GM12872 (cell line): ENCODE measurements around the gene BIN2.

Source experiments
- CTCF ChIP-seq: IDR thresholded peaks from 3 replicates; pipeline ENCODE4 v1.5.1; 2011; ENCODE audit warnings: low read depth, mild to moderate bottlenecking, low read length, moderate library complexity; ENCODE audit not compliant: insufficient read depth

Gene BIN2

DNA sequence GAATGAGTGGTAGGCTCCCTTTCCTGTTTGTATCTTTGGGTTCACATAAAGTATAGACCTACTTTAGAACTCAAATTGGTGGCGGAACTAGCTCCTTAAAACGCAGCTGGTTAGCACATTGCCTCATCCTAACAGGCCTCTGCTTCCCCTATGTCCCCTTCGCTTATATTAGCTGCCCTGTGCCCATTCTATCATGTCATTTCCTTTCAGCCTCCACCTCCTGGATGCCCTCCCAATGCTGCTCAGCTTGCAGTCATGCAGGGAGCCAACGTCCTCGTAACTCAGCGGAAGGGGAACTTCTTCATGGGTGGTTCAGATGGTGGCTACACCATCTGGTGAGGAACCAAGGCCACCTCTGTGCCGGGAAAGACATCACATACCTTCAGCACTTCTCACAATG is 81.9 kb downstream of the BIN2 start:
- no peak for TF ChIP-seq CTCF

DNA sequence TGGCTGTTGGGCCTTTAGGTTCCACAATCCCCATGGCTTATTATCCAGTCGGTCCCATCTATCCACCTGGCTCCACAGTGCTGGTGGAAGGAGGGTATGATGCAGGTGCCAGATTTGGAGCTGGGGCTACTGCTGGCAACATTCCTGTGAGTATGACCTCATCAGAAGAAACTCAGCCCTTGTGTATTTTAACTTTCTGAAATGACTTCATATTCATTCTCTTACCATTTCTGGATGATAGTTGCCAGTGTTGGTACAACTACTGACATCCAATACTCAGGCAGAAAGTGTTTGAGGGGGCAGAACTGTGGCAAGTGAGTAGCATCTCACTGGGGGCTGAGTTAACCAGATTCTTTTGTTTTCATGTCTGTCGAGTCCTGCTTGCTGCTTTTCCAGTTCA is 83.0 kb downstream of the BIN2 start:
- TF ChIP-seq CTCF: no peak

- peak; percentile 32; the same call in 1 of the 3 replicates for TF ChIP-seq CTCF
Observed at GRCh38 chr12:51238510-51239334, 85.3 kb downstream of the BIN2 start, which contains the start of gene DAZAP2. DAZAP2 (plus strand) TSS chr12:51238826; CDS start chr12:51238908, 82 bp downstream.

GRCh38 chr12:51238037-51238509 is 85.9 kb downstream of the BIN2 start:
- no peak for TF ChIP-seq CTCF

GRCh38 chr12:51234530-51234929 is 89.4 kb downstream of the BIN2 start:
- TF ChIP-seq CTCF: no peak

GRCh38 chr12:51232642-51233041 is 91.3 kb downstream of the BIN2 start:
- no peak for TF ChIP-seq CTCF
